Breast epithelium (tissue), 4 donors: ENCODE data around the gene NAA30. TPM values are rescaled to one million over a fixed set of nuclear protein-coding genes. Genes with fewer than 3 reads are reported as not detected.

ENCODE experiments used
- DNase-seq, 2 donors: peaks; one replicate each; pipeline ENCODE4 v3.0.0-alpha.2; 2019; ENCODE audit warnings: low spot score in 2 of 2
- H3K27ac ChIP-seq, 2 donors: fragments of 200-600 bp; sonication (generic) in 1 of 2; one replicate each; pipeline ENCODE4 v1.5.1; 2016 to 2019; ENCODE audit warnings: mild to moderate bottlenecking in 1 of 2
- H3K27me3 ChIP-seq, 2 donors: fragments of 200-600 bp; sonication (generic) in 1 of 2; one replicate each; pipeline versions ENCODE4 v1.5.1 to v1.6.0; 2017 to 2019; ENCODE audit warnings: control low read depth in 1 of 2, mild to moderate bottlenecking in 1 of 2
- H3K36me3 ChIP-seq: fragments of 200-600 bp; one replicate; pipeline ENCODE4 v1.5.1; 2019
- H3K4me1 ChIP-seq, 2 donors: fragments of 200-600 bp; sonication (generic); one replicate each; pipeline ENCODE4 v1.5.1; 2016 to 2019; ENCODE audit warnings: control low read depth in 1 of 2
- H3K4me3 ChIP-seq, 3 donors: fragments of 200-600 bp; sonication (generic); 1 replicate in 2 of 3; 2 replicates in 1 of 3; pipeline ENCODE4 v1.5.1; 2016 to 2019; ENCODE audit warnings: mild to moderate bottlenecking in 3 of 3, moderate library complexity in 2 of 3
- H3K9me3 ChIP-seq, 2 donors: fragments of 200-600 bp; sonication (generic) in 1 of 2; one replicate each; pipeline ENCODE4 v1.5.1; 2016 to 2019; ENCODE audit warnings: control low read depth in 1 of 2
- CTCF ChIP-seq, 3 donors: fragments of 450-650 bp; IDR thresholded peaks; one replicate each; pipeline ENCODE4 v1.5.1; 2016 to 2017; ENCODE audit warnings: antibody characterized with exemption in 3 of 3, mild to moderate bottlenecking in 3 of 3, moderate library complexity in 3 of 3
- POLR2A ChIP-seq: fragments of 450-650 bp; IDR thresholded peaks from one replicate; pipeline ENCODE4 v1.6.1; 2016; ENCODE audit warnings: antibody characterized with exemption, mild to moderate bottlenecking, moderate library complexity
- POLR2AphosphoS5 ChIP-seq, 3 donors: sonication (generic); formaldehyde crosslinking; IDR thresholded peaks; one replicate each; pipeline ENCODE4 v1.6.1; 2017; ENCODE audit warnings: antibody characterized with exemption in 3 of 3
- intact Hi-C: fragments of 100-400 bp; cut with DNase I; formaldehyde crosslinking; loops from one replicate; pipeline ENCODE4 v1.15.1; 2023; ENCODE audit warnings: low total_unique reads
- total RNA-seq, 3 donors: library from RNA; depleted of rRNA; stranded (reverse); fragments of >200 nt; gene quantifications; one replicate each; pipeline ENCODE4 v1.1.0, GENCODE V29; 2016

The NAA30 gene
- total RNA-seq, 3 donors from 2014 or later = 15.1 to 24.1 (median 17.3) TPM

DNA sequence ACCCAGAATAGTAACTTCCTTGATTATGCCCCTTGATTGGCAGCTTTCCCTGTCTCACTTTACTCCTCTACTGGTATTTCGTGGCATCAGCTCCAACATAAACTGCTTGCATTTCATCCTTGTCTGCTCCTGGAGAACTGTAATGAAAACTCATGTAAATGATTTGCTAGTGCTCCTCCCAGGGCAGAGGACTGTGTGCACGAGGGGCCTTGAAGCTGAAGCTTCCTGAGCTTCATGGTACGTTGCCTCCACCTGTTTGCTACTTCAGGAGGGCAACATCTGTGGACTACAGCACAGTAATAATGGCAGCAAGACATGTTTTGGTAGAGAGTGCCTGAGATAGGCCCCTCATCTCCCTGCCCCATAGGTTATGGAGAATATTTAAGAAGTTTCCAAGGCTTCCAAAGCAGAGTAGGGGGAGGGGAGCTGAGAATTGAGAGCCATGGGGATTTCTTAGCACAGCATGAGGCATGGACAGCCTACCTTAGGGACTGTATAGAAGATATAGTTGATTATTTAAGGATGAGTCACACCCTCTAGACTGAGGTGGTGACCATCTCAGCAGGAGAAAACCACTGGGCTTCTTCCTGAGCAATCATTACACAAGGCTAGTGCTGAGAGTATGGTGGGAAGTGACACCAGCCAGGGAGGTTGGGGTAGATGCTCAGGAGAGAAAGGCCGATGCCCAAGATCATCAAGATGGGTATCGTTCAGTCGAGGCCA lies 73.8 kb downstream of the NAA30 start:
- H3K36me3 ChIP-seq = no peaks in the 10 kb centered on the region
- H3K9me3 ChIP-seq = no peaks in the 10 kb centered on the region
- no peak for TF ChIP-seq POLR2AphosphoS5 (IDR thresholded peaks at IDR 0.05)
- no peak for TF ChIP-seq POLR2A
- TF ChIP-seq CTCF (IDR thresholded peaks at IDR 0.05) = no peak
- no peak overlapping the region for H3K4me3 ChIP-seq
- no peak for DNase-seq
- no peaks in the 10 kb centered on the region for H3K27me3 ChIP-seq
- H3K4me1 ChIP-seq = no peaks in the 10 kb centered on the region
- no peak overlapping the region for H3K27ac ChIP-seq
- intact Hi-C loops = no loop called here

Other genes starting within 250 kb of the NAA30 start
- 10 to 100 TPM; 40.3 to 53.4 (median 48.9) TPM for gene EXOC5, start 121.7 kb upstream of the NAA30 start, total RNA-seq
- 10 to 100 TPM; 24.6 to 33.5 (median 25.6) TPM for gene AP5M1, start 121.6 kb upstream of the NAA30 start, total RNA-seq
- gene CCDC198, start 103.3 kb downstream of the NAA30 start, total RNA-seq = not detected